Ascending aorta (tissue), 2 donors: Measurements from ENCODE around the gene ERVH48-1. TPM values are rescaled to one million over a fixed set of nuclear protein-coding genes. Genes with fewer than 3 reads are reported as not detected.
A peak's percentile ranks its signal among the peaks of the same experiment; 100 is the strongest.
"Not testable (repeated sequence)": the region's sequence is repeated elsewhere in the genome, so short reads cannot be mapped to it uniquely, and the experiment has no call there.

ENCODE experiments used
- DNase-seq, 2 donors: peaks; one replicate each; pipeline ENCODE4 v3.0.0-alpha.2; 2019; ENCODE audit warnings: low spot score in 2 of 2
- H3K27ac ChIP-seq, 2 donors: fragments of 200-600 bp; sonication (generic); one replicate each; pipeline ENCODE4 v1.5.1; 2016 to 2017; ENCODE audit warnings: mild to moderate bottlenecking in 1 of 2
- H3K27me3 ChIP-seq: fragments of 200-600 bp; sonication (generic); one replicate; pipeline ENCODE4 v1.5.1; 2017
- H3K36me3 ChIP-seq, 2 donors: fragments of 200-600 bp; sonication (generic); one replicate each; pipeline ENCODE4 v1.5.1; 2016
- H3K4me1 ChIP-seq, 2 donors: fragments of 200-600 bp; sonication (generic); one replicate each; pipeline ENCODE4 v1.5.1; 2016 to 2017; ENCODE audit warnings: mild to moderate bottlenecking in 1 of 2
- H3K4me3 ChIP-seq, 2 donors: fragments of 200-600 bp; sonication (generic); one replicate each; pipeline ENCODE4 v1.5.1; 2016 to 2017; ENCODE audit warnings: mild to moderate bottlenecking in 1 of 2
- H3K9me3 ChIP-seq, 2 donors: fragments of 200-600 bp; sonication (generic); one replicate each; pipeline ENCODE4 v1.5.1; 2016
- intact Hi-C: fragments of 100-400 bp; cut with DNase I; formaldehyde crosslinking; loops from one replicate; pipeline ENCODE4 v1.15.1; 2023
- total RNA-seq: library from RNA; depleted of rRNA; stranded (reverse); fragments of >200 nt; gene quantifications from one replicate; pipeline ENCODE4 v1.1.0, GENCODE V29; 2016
- TF ChIP-seq, protein P1 (sequence below), 3 experiments: fragments of 200-600 bp in 2 of 3; fragments of 450-650 bp in 1 of 3; sonication (generic) in 2 of 3; IDR thresholded peaks; one replicate each; pipeline ENCODE4 v1.5.1; 2016 to 2019; ENCODE audit warnings: antibody characterized with exemption in 3 of 3, mild to moderate bottlenecking in 1 of 3, moderate library complexity in 1 of 3

The ERVH48-1 gene
- total RNA-seq, 1 donor from 2014 or later, result not detected

DNA sequence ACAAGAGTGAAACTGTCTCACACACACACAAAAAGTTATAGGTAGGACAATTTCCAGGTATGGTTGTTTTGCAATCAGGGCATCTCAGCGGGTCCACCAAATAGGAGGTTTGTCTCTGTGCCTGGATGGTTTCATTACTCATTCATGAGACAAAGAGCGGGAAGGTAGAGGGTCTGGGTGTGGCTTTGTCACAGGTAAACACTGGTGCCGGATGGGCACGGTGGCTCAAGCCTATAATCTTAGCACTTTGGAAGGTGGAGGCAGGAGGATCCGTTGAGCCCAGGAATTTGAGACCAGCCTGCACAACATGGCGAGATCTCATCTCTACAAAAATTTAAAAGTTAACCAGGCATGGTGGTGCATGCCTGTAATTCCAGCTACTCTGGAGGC, 16.3 kb upstream of the ERVH48-1 start:
- no peak for DNase-seq
- peaks cover 2% of the 10 kb centered on the region in 2 donors for H3K4me1 ChIP-seq
- H3K27ac ChIP-seq, result no peak overlapping the region
- no peaks in the 10 kb centered on the region for H3K36me3 ChIP-seq
- no peaks in the 10 kb centered on the region for H3K9me3 ChIP-seq
- H3K4me3 ChIP-seq, result no peak overlapping the region
- intact Hi-C loops, result loop anchor here (2.0 kb wide), 1 partner anchor 49 kb away; the partner anchor contains the start of gene NDUFV3
- H3K27me3 ChIP-seq, result no peaks in the 10 kb centered on the region
- TF ChIP-seq, protein P1, sequence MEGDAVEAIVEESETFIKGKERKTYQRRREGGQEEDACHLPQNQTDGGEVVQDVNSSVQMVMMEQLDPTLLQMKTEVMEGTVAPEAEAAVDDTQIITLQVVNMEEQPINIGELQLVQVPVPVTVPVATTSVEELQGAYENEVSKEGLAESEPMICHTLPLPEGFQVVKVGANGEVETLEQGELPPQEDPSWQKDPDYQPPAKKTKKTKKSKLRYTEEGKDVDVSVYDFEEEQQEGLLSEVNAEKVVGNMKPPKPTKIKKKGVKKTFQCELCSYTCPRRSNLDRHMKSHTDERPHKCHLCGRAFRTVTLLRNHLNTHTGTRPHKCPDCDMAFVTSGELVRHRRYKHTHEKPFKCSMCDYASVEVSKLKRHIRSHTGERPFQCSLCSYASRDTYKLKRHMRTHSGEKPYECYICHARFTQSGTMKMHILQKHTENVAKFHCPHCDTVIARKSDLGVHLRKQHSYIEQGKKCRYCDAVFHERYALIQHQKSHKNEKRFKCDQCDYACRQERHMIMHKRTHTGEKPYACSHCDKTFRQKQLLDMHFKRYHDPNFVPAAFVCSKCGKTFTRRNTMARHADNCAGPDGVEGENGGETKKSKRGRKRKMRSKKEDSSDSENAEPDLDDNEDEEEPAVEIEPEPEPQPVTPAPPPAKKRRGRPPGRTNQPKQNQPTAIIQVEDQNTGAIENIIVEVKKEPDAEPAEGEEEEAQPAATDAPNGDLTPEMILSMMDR (IDR thresholded peaks at IDR 0.05), result no peak

DNA sequence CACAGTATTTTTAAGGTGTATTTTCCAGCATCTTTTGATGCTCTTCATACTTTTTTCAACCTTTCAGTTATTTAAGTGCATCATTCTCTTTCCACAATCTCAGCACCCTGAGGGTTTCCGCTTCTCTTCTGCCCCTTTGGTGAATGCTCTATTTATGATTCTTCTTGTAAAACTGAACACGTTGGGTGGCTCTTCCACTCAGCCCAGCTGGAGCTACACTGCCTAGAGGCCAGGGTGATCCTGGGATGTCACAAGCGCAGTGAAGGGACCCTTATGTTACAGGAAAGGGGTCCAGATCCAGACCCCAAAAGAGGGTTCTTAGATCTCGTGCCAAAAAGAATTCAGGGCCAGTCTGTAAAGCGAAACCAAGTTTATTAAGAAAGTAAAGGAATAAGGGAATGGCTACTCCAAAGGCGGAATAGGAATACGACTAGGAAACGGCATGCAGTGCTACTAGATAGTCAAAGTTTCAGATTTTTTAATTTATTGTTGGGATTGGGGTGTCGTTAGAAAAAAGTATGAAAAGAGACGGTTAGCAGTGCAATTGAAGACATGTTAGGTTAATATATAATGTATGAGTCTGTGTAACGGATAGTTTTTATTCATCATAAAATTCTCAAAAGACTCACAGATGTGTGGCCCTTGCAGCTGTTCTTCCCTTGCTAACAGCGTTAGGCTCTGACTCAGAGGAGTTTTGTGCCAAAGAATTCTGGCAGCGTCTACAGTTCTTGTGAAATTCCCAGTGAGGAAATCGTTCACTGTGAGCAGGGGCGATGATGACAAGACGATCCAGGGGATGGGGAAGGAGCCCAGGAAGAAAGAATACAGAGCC, 14.4 kb upstream of the ERVH48-1 start:
- Histone ChIP-seq H3K27me3 (no peaks in the 10 kb centered on the region), H3K27ac (peak overlapping the region; percentile 39 to 50), H3K4me1 (peaks cover 2% of the 10 kb centered on the region in 2 donors), H3K4me3 (peak overlapping the region in 1 of 2 donors; percentile 22), H3K9me3 (no peaks in the 10 kb centered on the region), H3K36me3 (no peaks in the 10 kb centered on the region)
- peak; percentile 34 to 95 for DNase-seq
- intact Hi-C loops, result loop anchor here (2.0 to 10.0 kb wide), 3 partner anchors 33 to 55 kb away; partner anchors contain the start of genes NDUFV3 and PKNOX1
- TF ChIP-seq, protein P1 (IDR thresholded peaks at IDR 0.05), result no peak

DNA sequence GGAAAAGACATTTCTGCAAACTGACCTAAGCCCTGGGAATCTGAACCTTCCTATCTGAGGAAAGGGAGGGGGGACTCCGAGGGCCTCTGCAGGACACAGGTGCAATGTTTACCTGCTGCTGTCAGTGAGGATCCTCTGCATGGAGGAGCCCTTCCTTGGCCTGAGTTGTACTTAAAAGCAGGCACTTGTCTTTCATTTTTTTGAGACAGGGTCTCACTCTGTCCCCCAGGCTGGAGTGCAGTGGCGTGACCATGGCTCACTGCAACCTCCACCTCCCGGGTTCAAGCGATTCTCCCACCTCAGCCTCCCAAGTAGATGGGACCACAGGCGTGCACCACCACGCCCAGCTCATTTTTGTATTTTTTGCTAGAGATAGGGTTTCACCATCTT, 13.2 kb upstream of the ERVH48-1 start:
- H3K27ac ChIP-seq, result not testable (repeated sequence)
- intact Hi-C loops, result loop anchor here (5.0 to 10.0 kb wide), 2 partner anchors 34 to 56 kb away; partner anchors contain the start of gene PKNOX1

DNA sequence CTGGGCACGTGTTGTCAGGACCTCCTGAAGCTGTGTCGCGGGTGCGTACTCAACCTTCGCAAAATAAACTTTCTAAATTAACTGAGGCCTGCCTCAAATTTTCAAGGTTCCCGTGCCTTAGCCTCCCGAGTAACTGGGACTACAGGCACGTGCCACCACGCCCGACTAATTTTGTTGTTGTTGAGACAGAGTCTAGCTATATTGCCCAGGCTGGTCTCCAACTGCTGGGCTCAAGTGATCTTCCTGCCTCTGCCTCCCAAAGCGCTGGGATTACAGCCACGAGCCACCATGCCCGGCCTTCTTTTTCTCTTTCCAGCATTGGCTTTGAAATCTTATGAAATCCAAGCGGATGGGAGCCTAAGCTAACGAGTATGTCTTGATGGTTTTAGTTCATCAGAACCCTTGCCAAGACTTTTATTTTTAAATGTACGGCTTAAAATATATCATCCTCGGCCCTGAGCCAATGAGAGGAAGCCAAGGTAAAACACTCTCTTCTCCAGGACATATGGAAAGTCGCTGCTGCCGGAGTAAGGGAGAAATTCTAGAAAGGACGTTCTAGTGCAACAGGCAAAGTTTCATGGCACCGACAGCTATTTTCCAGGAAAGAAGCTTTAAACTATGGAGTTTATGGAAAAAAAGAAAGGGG, 12.7 kb upstream of the ERVH48-1 start:
- TF ChIP-seq, protein P1 (IDR thresholded peaks at IDR 0.05), result no peak
- no peak for DNase-seq
- no peak overlapping the region for H3K27ac ChIP-seq
- no peak overlapping the region for H3K4me3 ChIP-seq
- H3K27me3 ChIP-seq, result no peaks in the 10 kb centered on the region
- H3K4me1 ChIP-seq, result peaks cover 2% of the 10 kb centered on the region in 2 donors
- intact Hi-C loops, result loop anchor here (5.0 to 10.0 kb wide), 2 partner anchors 34 to 57 kb away; partner anchors contain the start of gene PKNOX1
- no peaks in the 10 kb centered on the region for H3K9me3 ChIP-seq
- H3K36me3 ChIP-seq, result no peaks in the 10 kb centered on the region

More for the DNA sequence above, 13.2 kb upstream of the ERVH48-1 start:
- DNase-seq, H3K4me1 ChIP-seq, H3K4me3 ChIP-seq, H3K36me3 ChIP-seq, H3K27me3 ChIP-seq, H3K9me3 ChIP-seq: not testable (repeated sequence)

DNA sequence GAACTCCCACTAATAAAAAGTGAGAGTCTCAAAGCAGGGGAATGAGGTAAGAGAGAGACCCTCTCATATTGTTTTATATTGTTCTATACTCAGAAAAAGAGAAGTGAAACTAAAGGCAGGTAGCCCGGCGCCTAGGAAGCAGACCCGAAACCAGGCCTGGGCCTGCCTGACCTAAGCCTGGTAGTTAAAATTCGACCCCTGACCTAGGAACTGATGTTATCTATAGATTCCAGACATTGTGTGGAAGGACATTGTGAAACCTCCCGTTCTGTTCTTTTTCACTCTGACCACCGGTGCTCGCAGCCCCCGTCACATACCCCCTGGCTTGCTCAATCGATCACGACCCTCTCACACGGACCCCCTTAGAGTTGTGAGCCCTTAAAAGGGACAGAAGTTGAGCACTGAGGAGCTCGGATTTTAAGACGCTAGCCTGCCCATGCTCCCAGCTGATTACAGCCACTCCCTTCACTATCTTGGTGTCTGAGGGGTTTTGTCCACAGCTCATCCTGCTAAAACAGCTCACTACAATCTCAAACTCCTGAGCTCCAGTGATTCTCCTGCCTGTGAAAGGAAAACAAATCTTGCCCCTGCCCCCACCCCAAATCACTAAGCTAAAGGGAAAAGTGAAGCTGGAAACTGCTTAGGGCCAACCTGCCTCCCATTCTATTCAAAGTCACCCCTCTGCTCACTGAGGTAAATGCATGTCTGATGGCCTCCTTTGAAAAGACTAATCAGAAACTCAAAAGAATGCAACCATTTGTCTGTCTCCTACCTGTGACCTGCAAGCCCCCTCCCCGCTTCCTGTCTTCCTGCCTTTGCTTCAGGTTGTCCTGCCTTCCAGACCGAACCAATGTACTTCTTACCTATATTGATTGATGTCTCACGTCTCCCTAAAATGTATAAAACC, 11.9 kb upstream of the ERVH48-1 start:
- H3K36me3 ChIP-seq, H3K4me1 ChIP-seq, H3K4me3 ChIP-seq, H3K9me3 ChIP-seq, H3K27ac ChIP-seq, H3K27me3 ChIP-seq, DNase-seq: not testable (repeated sequence)
- intact Hi-C loops, result loop anchor here (5.0 to 10.0 kb wide), 2 partner anchors 35 to 58 kb away; partner anchors contain the start of gene PKNOX1

DNA sequence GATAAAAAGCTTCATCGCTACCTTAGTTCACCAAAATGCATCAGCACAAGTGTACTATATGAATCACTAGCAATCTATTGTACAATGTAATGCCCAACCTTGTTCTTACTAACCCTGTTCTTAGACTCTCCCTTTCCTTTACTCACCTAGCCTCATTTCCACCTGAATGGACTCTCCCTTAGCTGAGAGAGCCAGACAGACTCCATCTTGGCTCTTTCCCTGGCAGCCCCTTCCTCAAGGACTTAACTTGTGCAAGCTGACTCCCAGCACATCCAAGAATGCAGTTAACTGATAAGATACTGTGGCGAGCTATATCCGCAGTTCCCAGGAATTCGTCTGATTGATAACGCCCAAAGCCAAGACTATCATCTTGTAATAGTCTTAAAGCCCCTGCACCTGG, 10.9 kb upstream of the ERVH48-1 start:
- not testable (repeated sequence) for H3K4me3 ChIP-seq, H3K27me3 ChIP-seq, H3K36me3 ChIP-seq, H3K4me1 ChIP-seq, H3K27ac ChIP-seq, H3K9me3 ChIP-seq, DNase-seq
- intact Hi-C loops, result loop anchor here (5.0 to 10.0 kb wide), 2 partner anchors 36 to 58 kb away; partner anchors contain the start of gene PKNOX1

DNA sequence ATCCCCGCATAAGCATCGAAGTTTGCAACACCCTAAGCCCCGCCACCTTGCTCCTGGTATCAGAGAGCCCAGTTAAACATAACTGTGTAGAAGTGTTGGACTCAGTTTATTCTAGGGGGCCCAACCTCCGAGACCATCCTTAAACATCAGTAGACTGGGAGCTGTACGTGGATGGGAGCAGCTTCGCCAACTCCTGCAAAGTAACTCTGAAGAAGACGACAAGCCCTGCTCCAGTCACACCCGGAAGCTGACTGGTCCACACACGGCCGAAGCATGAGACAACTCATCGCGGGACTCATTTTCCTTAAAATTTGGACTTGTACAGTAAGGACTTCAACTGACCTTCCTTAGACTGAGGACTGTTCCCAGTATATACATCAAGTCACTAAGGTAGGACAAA, 8.5 kb upstream of the ERVH48-1 start:
- not testable (repeated sequence) for DNase-seq, H3K9me3 ChIP-seq, H3K27me3 ChIP-seq, H3K4me1 ChIP-seq, H3K4me3 ChIP-seq, H3K36me3 ChIP-seq, H3K27ac ChIP-seq
- intact Hi-C loops, result loop anchor here (10.0 kb wide), 1 partner anchor 61 kb away; no protein-coding TSS in a partner anchor

DNA sequence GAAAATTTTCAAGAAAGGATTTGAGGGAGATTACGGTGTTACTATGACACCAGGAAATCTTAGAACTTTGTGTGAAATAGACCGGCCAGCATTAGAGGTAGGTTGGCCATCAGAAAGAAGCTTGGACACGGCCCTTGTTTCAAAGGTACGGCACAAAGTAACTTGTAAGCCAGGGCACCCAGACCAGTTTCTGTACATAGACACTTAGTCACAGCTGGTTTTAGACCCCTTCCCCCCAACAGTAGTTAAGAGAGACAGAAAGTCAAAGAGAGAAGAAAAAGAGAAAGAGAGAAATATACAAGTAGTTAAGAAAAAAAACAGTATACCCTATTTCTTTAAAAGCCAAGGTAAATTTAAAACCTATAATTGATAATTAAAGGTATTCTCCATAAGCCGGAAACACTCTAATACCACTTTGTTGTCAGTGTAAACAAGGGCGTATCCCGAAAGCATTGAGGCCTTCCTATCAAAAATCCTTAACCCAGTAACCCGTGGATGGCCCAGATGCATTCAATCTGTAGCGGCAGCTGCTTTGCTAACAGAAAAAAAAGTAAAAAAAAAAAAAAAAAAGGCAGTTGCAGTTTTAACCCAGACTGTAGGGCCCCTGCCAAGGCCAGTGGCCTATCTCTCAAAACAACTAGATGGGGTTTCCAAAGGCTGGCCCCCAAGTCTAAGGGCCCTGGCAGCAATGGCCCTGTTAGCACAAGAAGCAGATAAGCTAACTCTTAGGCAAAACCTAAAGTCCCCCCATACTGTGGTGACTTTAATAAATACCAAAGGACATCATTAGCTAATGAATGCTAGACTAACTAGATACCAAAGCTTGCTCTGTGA, 7.9 kb upstream of the ERVH48-1 start:
- peak overlapping the region in 1 of 2 donors; percentile 49 for H3K27ac ChIP-seq
- intact Hi-C loops, result loop anchor here (10.0 kb wide), 1 partner anchor 61 kb away; no protein-coding TSS in a partner anchor
- DNase-seq, result not testable (repeated sequence)

More for the DNA sequence above, 7.9 kb upstream of the ERVH48-1 start:
- not testable (repeated sequence) for H3K36me3 ChIP-seq, H3K27me3 ChIP-seq, H3K4me3 ChIP-seq, H3K9me3 ChIP-seq, H3K4me1 ChIP-seq
